Tibial artery (tissue), 4 donors: ENCODE measurements around the gene SKIC8.

ENCODE experiments used
- DNase-seq, 2 donors: peaks; one replicate each; pipeline ENCODE4 v3.0.0-alpha.2; 2019
- H3K27ac ChIP-seq, 2 donors: fragments of 200-600 bp; sonication (generic) in 1 of 2; 1 replicate in 1 of 2; 2 replicates in 1 of 2; pipeline ENCODE4 v1.5.1; 2018 to 2019; ENCODE audit warnings: mild to moderate bottlenecking in 1 of 2
- H3K27me3 ChIP-seq, 2 donors: fragments of 200-600 bp; sonication (generic) in 1 of 2; one replicate each; pipeline versions ENCODE4 v1.5.1 to v1.6.0; 2016 to 2019
- H3K36me3 ChIP-seq, 3 donors: fragments of 200-600 bp; sonication (generic) in 2 of 3; one replicate each; pipeline ENCODE4 v1.5.1; 2016 to 2019; ENCODE audit warnings: mild to moderate bottlenecking in 2 of 3
- H3K4me1 ChIP-seq, 4 donors: fragments of 200-600 bp; sonication (generic) in 2 of 4; 1 replicate in 3 of 4; 2 replicates in 1 of 4; pipeline ENCODE4 v1.5.1; 2016 to 2019
- H3K4me3 ChIP-seq, 2 donors: fragments of 200-600 bp; sonication (generic) in 1 of 2; 1 replicate in 1 of 2; 2 replicates in 1 of 2; pipeline ENCODE4 v1.5.1; 2018 to 2019; ENCODE audit warnings: mild to moderate bottlenecking in 2 of 2
- H3K9me3 ChIP-seq, 3 donors: fragments of 200-600 bp; sonication (generic) in 1 of 3; one replicate each; pipeline ENCODE4 v1.5.1; 2016 to 2019
- CTCF ChIP-seq, 2 experiments: fragments of 200-600 bp in 1 of 2; fragments of 450-650 bp in 1 of 2; IDR thresholded peaks; one replicate each; pipeline ENCODE4 v1.5.1; 2017 to 2019; ENCODE audit warnings: antibody characterized with exemption in 2 of 2, mild to moderate bottlenecking in 1 of 2, moderate library complexity in 1 of 2
- intact Hi-C: fragments of 100-400 bp; cut with DNase I; formaldehyde crosslinking; loops from one replicate; pipeline ENCODE4 v1.15.0; 2023; ENCODE audit warnings: low total_unique reads

SKIC8 gene

GRCh38 chr15:78291052-78291451 is 8.4 kb downstream of the SKIC8 start:
- DNase-seq: no peak
- Histone ChIP-seq H3K27me3 (no peaks in the 10 kb centered on the region), H3K4me3 (no peak overlapping the region), H3K27ac (no peak overlapping the region), H3K4me1 (no peaks in the 10 kb centered on the region), H3K9me3 (no peaks in the 10 kb centered on the region), H3K36me3 (peaks cover 46 to 87% (median 69%) of the 10 kb centered on the region in 3 donors)
- intact Hi-C loops: no loop called here
- TF ChIP-seq CTCF (IDR thresholded peaks at IDR 0.05): no peak

DNA sequence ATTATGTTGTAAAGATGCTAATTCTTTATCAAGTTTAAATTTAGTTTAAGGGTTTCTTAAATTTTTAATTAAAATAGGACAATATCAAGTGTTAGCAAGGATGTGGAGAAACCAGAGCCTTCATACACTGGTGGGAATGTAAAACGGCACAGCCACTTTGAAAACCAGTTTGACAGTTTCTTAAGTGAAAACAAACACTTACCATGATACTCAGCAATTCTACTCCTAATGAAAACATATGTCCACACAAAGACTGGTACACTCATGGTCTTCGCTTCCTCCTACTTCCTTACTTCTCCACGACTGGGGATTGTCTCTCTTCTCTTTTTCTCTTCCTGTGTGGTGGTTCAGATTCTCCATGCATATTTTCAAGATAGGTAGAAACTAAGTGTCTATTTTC is 9.2 kb downstream of the SKIC8 start:
- H3K36me3 ChIP-seq: peaks cover 46 to 95% (median 76%) of the 10 kb centered on the region in 3 donors
- no peaks in the 10 kb centered on the region for H3K9me3 ChIP-seq
- H3K27me3 ChIP-seq: no peaks in the 10 kb centered on the region
- no peaks in the 10 kb centered on the region for H3K4me1 ChIP-seq
- TF ChIP-seq CTCF (IDR thresholded peaks at IDR 0.05): no peak
- intact Hi-C loops: no loop called here
- DNase-seq: no peak
- no peak overlapping the region for H3K27ac ChIP-seq
- no peak overlapping the region for H3K4me3 ChIP-seq

GRCh38 chr15:78284758-78285157 is 14.7 kb downstream of the SKIC8 start:
- H3K9me3 ChIP-seq: no peaks in the 10 kb centered on the region
- no peaks in the 10 kb centered on the region for H3K4me1 ChIP-seq
- TF ChIP-seq CTCF (IDR thresholded peaks at IDR 0.05): no peak
- peaks cover 47 to 99% (median 86%) of the 10 kb centered on the region in 3 donors for H3K36me3 ChIP-seq
- no peak overlapping the region for H3K4me3 ChIP-seq
- no peak overlapping the region for H3K27ac ChIP-seq
- DNase-seq: no peak
- intact Hi-C loops: no loop called here
- no peaks in the 10 kb centered on the region for H3K27me3 ChIP-seq

- H3K36me3 ChIP-seq: peaks cover 28 to 96% (median 76%) of the 10 kb centered on the region in 3 donors
- H3K9me3 ChIP-seq: no peaks in the 10 kb centered on the region
- H3K4me1 ChIP-seq: no peaks in the 10 kb centered on the region
- H3K27ac ChIP-seq: no peak overlapping the region
- H3K4me3 ChIP-seq: no peak overlapping the region
- intact Hi-C loops: no loop called here
- no peaks in the 10 kb centered on the region for H3K27me3 ChIP-seq
- TF ChIP-seq CTCF (IDR thresholded peaks at IDR 0.05): no peak
- no peak for DNase-seq
These were observed 17.1 kb downstream of the SKIC8 start for GRCh38 chr15:78282324-78282723.

DNA sequence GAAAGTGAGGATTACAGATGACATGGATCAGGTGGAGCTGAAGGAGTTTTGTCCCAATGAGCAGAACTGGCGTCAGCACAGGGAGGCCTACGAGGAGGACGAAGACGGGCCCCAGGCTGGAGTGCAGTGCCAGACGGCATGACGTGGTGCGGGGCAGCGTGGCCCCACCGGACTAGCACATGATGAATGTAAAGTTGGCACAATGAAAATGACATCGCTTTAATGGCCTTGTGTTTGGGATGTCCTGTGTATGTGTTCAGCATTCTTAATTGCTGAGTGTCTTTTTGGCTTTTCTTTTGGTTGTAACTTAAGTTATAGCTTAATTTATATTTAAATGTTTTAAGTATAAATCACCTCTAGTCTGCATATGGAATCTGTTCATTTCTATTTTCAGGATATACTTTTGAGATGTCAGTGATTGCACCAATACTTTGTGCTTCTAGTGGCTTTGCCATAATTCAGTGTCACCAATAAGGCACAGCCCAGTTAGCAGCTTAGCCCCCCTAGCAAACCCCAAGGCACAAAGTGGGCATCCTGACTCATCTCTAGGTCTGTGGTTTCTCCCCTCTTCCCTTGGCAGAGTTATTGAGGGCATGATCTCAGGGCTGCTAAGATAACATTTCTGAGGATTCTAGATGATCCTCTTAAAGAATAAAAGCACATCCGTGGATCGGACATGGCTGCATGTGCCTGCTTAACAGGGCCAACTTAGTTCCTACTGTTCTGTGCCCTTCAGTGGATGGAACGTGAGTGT is 18.9 kb downstream of the SKIC8 start:
- Histone ChIP-seq H3K27me3 (no peaks in the 10 kb centered on the region), H3K36me3 (peaks cover 26 to 91% (median 67%) of the 10 kb centered on the region in 3 donors), H3K4me1 (no peaks in the 10 kb centered on the region), H3K27ac (no peak overlapping the region), H3K4me3 (no peak overlapping the region), H3K9me3 (no peaks in the 10 kb centered on the region)
- DNase-seq: no peak
- intact Hi-C loops: no loop called here
- no peak for TF ChIP-seq CTCF (IDR thresholded peaks at IDR 0.05)
